Endothelial cell of umbilical vein (primary cell): ENCODE measurements around the gene SUPT5H. TPM values are rescaled to one million over a fixed set of nuclear protein-coding genes. Genes with fewer than 3 reads are reported as not detected.

Source experiments
- BruUV-seq: library from RNA; stranded (reverse); fragments of 400-500 nt; replicated peaks from 2 replicates; lab custom pipeline; 2021; lab: Mats Ljungman, UMichigan
- CTCF ChIA-PET: fragments of 300-600, 350-600 bp; sonication (Branson Sonifier 250); formaldehyde crosslinking; loops from one replicate; lab custom pipeline; 2021; ENCODE audit warnings: antibody characterized with exemption, inconsistent platforms; lab: Charles Lee
- POLR2A ChIA-PET: fragments of 300-600, 350-600 bp; sonication (Branson Sonifier 250); formaldehyde crosslinking; loops from one replicate; lab custom pipeline; 2021; ENCODE audit warnings: antibody characterized with exemption, inconsistent platforms; lab: Charles Lee
- DNase-seq: peaks from one replicate; pipeline ENCODE4 v3.0.0-alpha.2; 2011; ENCODE audit warnings: low read depth, low spot score
- FAIRE-seq: peaks from 2 replicates; lab custom pipeline; 2011; peaks lifted over from hg19 to GRCh38; lab: Jason Lieb, UNC
- H2AFZ ChIP-seq: 2 replicates; pipeline ENCODE4 v1.6.0; 2012; ENCODE audit warnings: low read depth, low read length, control low read depth, inconsistent platforms
- H3K27ac ChIP-seq: 2 replicates; pipeline ENCODE4 v1.5.1; 2011; ENCODE audit warnings: low read depth, mild to moderate bottlenecking, control low read depth, low read length, moderate library complexity; ENCODE audit not compliant: insufficient read depth
- H3K27me3 ChIP-seq, 2 experiments: 2 replicates each; pipeline versions ENCODE4 v1.6.0 to v1.6.1; 2011; ENCODE audit warnings: low read length in 2 of 2, mixed read lengths in 1 of 2; ENCODE audit not compliant: control insufficient read depth in 2 of 2, insufficient read depth in 2 of 2
- H3K36me3 ChIP-seq, 2 experiments: 2 replicates in 1 of 2; 3 replicates in 1 of 2; pipeline ENCODE4 v1.5.1; 2011; ENCODE audit warnings: low read length in 2 of 2, mild to moderate bottlenecking in 1 of 2, moderate library complexity in 1 of 2; ENCODE audit not compliant: control insufficient read depth in 2 of 2, insufficient read depth in 2 of 2; ENCODE audit errors: extremely low read depth in 1 of 2
- H3K4me1 ChIP-seq: 3 replicates; pipeline ENCODE4 v1.5.1; 2011; ENCODE audit warnings: mild to moderate bottlenecking, low read length; ENCODE audit not compliant: control insufficient read depth, insufficient read depth; ENCODE audit errors: extremely low read depth
- H3K4me2 ChIP-seq: 2 replicates; pipeline ENCODE4 v1.6.1; 2011; ENCODE audit warnings: low read length, control low read depth, mixed read lengths; ENCODE audit not compliant: insufficient read depth
- H3K4me3 ChIP-seq, 3 experiments: fragments of 200-600 bp in 1 of 3; sonication (generic), shearing (Covaris generic) in 1 of 3; replicated peaks in 1 of 3; 2 replicates each; pipeline ENCODE4 v1.5.1; 2011 to 2016; ENCODE audit warnings: control low read depth in 3 of 3, low read length in 3 of 3, mild to moderate bottlenecking in 2 of 3, inconsistent platforms in 1 of 3, low read depth in 1 of 3, moderate library complexity in 1 of 3; ENCODE audit not compliant: insufficient read depth in 1 of 3
- H3K79me2 ChIP-seq: 2 replicates; pipeline ENCODE4 v1.6.0; 2012; ENCODE audit warnings: low read length, inconsistent platforms; ENCODE audit not compliant: control insufficient read depth, insufficient read depth
- H3K9ac ChIP-seq: replicated peaks from 2 replicates; pipeline ENCODE3; 2011; ENCODE audit warnings: low read length, control low read depth; ENCODE audit not compliant: insufficient read depth; ENCODE audit errors: extremely low read depth
- H3K9me1 ChIP-seq: replicated peaks from 3 replicates; pipeline ENCODE4 v1.6.0; 2011; ENCODE audit warnings: mild to moderate bottlenecking, low read length; ENCODE audit not compliant: control insufficient read depth, insufficient read depth; ENCODE audit errors: extremely low read depth
- H3K9me3 ChIP-seq: replicated peaks from 2 replicates; pipeline ENCODE4 v1.5.1; 2012; ENCODE audit warnings: low read length, inconsistent platforms; ENCODE audit not compliant: control insufficient read depth, insufficient read depth
- H4K20me1 ChIP-seq: replicated peaks from 2 replicates; pipeline ENCODE3; 2011; ENCODE audit warnings: mild to moderate bottlenecking, low read length; ENCODE audit not compliant: control insufficient read depth, insufficient read depth; ENCODE audit errors: extremely low read depth
- CTCF ChIP-seq, 2 donors: IDR thresholded peaks; 1 replicate in 1 of 2; 2 replicates in 1 of 2; pipeline ENCODE4 v1.5.1; 2011; ENCODE audit warnings: low read length in 2 of 2, mild to moderate bottlenecking in 2 of 2, moderate library complexity in 2 of 2, control low read depth in 1 of 2, inconsistent platforms in 1 of 2, low read depth in 1 of 2; ENCODE audit not compliant: insufficient read depth in 1 of 2; ENCODE audit errors: extremely low read depth in 1 of 2
- FOS ChIP-seq: IDR thresholded peaks from 2 replicates; pipeline ENCODE4 v1.6.1; 2011; ENCODE audit warnings: mild to moderate bottlenecking, low read length, moderate library complexity, borderline replicate concordance; ENCODE audit not compliant: insufficient read depth
- GATA2 ChIP-seq: IDR thresholded peaks from 2 replicates; pipeline ENCODE4 v1.7.0; 2011; ENCODE audit warnings: low read depth, mild to moderate bottlenecking, moderate library complexity, mixed read lengths, low read length; ENCODE audit not compliant: insufficient read length, insufficient read depth
- JUN ChIP-seq: IDR thresholded peaks from 2 replicates; pipeline ENCODE4 v1.6.1; 2011; ENCODE audit warnings: borderline replicate concordance, low read depth; ENCODE audit not compliant: insufficient read length, insufficient read depth
- MYC ChIP-seq: IDR thresholded peaks from one replicate; pipeline ENCODE4 v1.6.1; 2011; ENCODE audit warnings: mild to moderate bottlenecking, low read depth, low read length
- POLR2A ChIP-seq: IDR thresholded peaks from 2 replicates; pipeline ENCODE4 v1.6.1; 2012; ENCODE audit warnings: low read depth, mild to moderate bottlenecking, control low read depth, low read length
- POLR2AphosphoS5 ChIP-seq: IDR thresholded peaks from 2 replicates; pipeline ENCODE4 v1.6.1; 2012; ENCODE audit warnings: low read depth, mild to moderate bottlenecking, control low read depth, low read length, moderate library complexity; ENCODE audit not compliant: insufficient read depth
- dilution Hi-C: fragments of 300-500 bp; cut with MboI; formaldehyde crosslinking; loops from one replicate; pipeline ENCODE4 v1.15.0; 2019; ENCODE audit warnings: low sequenced_read_pairs; ENCODE audit not compliant: extremely low pct_ligation_motif_present
- intact Hi-C: fragments of 100-400 bp; cut with micrococcal nuclease; formaldehyde crosslinking; loops from one replicate; pipeline ENCODE4 v1.10.0; 2022
- polyA plus RNA-seq, 4 experiments: library from polyadenylated mRNA; depleted of rRNA in 3 of 4; stranded (reverse) in 3 of 4; unstranded in 1 of 4; fragments of >200 nt; gene quantifications; 2 replicates each; pipeline versions ENCODE4 v1.2.1 to v1.2.3, GENCODE V29; 2011 to 2012; ENCODE audit warnings: missing spikeins in 1 of 4
- total RNA-seq: library from RNA; stranded (reverse); gene quantifications from 2 replicates; pipeline ENCODE4 v1.2.3, GENCODE V29; 2021

Gene SUPT5H
- total and polyA plus RNA-seq, 2 donors (not counting 3 experiments of a cell fraction or from before 2014, with no cell fraction given), result 87.6 to 120 TPM

- peak overlapping the region; percentile 79 for H3K4me2 ChIP-seq
- ChIA-PET CTCF (interaction anchor here (1.0 to 1.2 kb wide), 2 partner anchors 51 to 53 kb away, joined by 4 to 5 read pairs; partner anchors contain the start of gene EID2B), POLR2A (interaction anchor here (1.0 kb wide), 1 partner anchor 37 kb away, joined by 3 read pairs; no protein-coding TSS in a partner anchor)
- peaks cover 6 to 13% of the 10 kb centered on the region in 2 experiments for H3K36me3 ChIP-seq
- H3K9ac ChIP-seq, result peak overlapping the region; percentile 98
- dilution Hi-C loops (no loop called here), intact Hi-C loops (loop anchor here (2.0 kb wide), 2 partner anchors 18 to 44 kb away; partner anchors contain the start of gene DLL3)
- TF ChIP-seq POLR2AphosphoS5, result no peak
- TF ChIP-seq MYC, result no peak
- no peak for TF ChIP-seq JUN
- TF ChIP-seq CTCF (IDR thresholded peaks at IDR 0.05; ENCODE audit: extremely low read depth in 1 of 2, insufficient read depth in 1 of 2, low read depth in 1 of 2, low read length in 2 of 2), result no peak
- FAIRE-seq (no peak), DNase-seq (no peak)
- H3K27ac ChIP-seq, result peak overlapping the region; percentile 71
- H3K4me3 ChIP-seq, result peak overlapping the region; percentile 77 to 100 (median 88)
- H3K27me3 ChIP-seq, result no peaks in the 10 kb centered on the region
- H3K79me2 ChIP-seq, result peaks cover 19% of the 10 kb centered on the region
- peak overlapping the region; percentile 29 for H2AFZ ChIP-seq
- BruUV-seq, result no TSS peak
- H3K9me1 ChIP-seq, result no peaks in the 10 kb centered on the region
- no peaks in the 10 kb centered on the region for H3K9me3 ChIP-seq
- H4K20me1 ChIP-seq, result no peaks in the 10 kb centered on the region
- H3K4me1 ChIP-seq, result peaks cover 16% of the 10 kb centered on the region
Measured at GRCh38 chr19:39481229-39481545, 35.8 kb downstream of the SUPT5H start.

DNA sequence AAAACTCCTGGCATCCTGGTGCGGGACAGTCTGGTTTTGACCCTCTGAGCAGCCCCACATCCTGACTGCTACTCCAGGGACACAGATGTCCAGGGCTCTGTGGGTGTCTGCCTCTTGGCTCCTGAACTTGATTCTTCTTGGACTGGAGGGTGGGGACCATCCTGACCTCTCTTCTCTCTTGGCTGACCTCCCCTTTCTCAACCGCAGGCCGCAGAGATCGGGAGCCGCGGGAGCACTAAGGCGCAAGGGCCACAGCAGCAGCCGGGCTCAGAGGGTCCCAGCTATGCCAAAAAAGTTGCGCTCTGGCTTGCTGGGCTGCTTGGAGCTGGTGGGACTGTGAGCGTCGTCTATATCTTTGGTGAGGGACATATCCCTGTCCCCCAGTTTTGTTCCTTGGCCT is 36.3 kb downstream of the SUPT5H start:
- peaks cover 5 to 14% of the 10 kb centered on the region in 2 experiments for H3K36me3 ChIP-seq
- peaks cover 16% of the 10 kb centered on the region for H3K4me1 ChIP-seq
- CTCF ChIA-PET, result no interaction called here
- peak overlapping the region; percentile 98 for H3K9ac ChIP-seq
- FAIRE-seq (no peak), DNase-seq (no peak)
- no peaks in the 10 kb centered on the region for H3K9me1 ChIP-seq
- H3K27ac ChIP-seq, result peak overlapping the region; percentile 71
- peaks cover 19% of the 10 kb centered on the region for H3K79me2 ChIP-seq
- POLR2A ChIA-PET, result no interaction called here
- dilution Hi-C loops (no loop called here), intact Hi-C loops (loop anchor here (2.0 kb wide), 2 partner anchors 17 to 45 kb away; partner anchors contain the start of gene DLL3)
- H4K20me1 ChIP-seq, result no peaks in the 10 kb centered on the region
- H3K4me3 ChIP-seq, result peak overlapping the region; percentile 77 to 100 (median 88)
- H3K4me2 ChIP-seq, result peak overlapping the region; percentile 79
- no peak for TF ChIP-seq JUN
- TF ChIP-seq FOS, result no peak
- TF ChIP-seq GATA2, result no peak
- no peak for TF ChIP-seq POLR2A
- H3K9me3 ChIP-seq, result no peaks in the 10 kb centered on the region
- H2AFZ ChIP-seq, result no peak overlapping the region
- no TSS peak for BruUV-seq
- H3K27me3 ChIP-seq, result no peaks in the 10 kb centered on the region
